Stimulated activated CD4-positive, alpha-beta T cell treated with anti-CD3 and anti-CD28 coated beads, Interleukin-12 subunit alpha, Interleukin-12 subunit beta, amount 100 ng/mL, for 48 hours (primary cell): Measurements from ENCODE around the gene PCARE.
"Not testable (repeated sequence)": the region's sequence is repeated elsewhere in the genome, so short reads cannot be mapped to it uniquely, and the experiment has no call there.

Source experiments
- DNase-seq, 3 donors: peaks; one replicate each; pipeline ENCODE4 v3.0.0-alpha.2; 2020; ENCODE audit warnings: low read depth in 2 of 3, low spot score in 1 of 3

Gene PCARE

GRCh38 chr2:29074411-29074810 is at the start of gene PCARE:
TSS of gene PCARE (minus strand) at chr2:29074523. CDS start at chr2:29074261, 262 bp downstream.
- DNase-seq: no peak

GRCh38 chr2:29123617-29124349 is 49.5 kb upstream of the PCARE start:
- peak in 1 of 3 donors; percentile 12 for DNase-seq

GRCh38 chr2:29120846-29121245 is 46.5 kb upstream of the PCARE start:
- DNase-seq: no peak

- DNase-seq: no peak
Measured at GRCh38 chr2:29119211-29119610, 44.9 kb upstream of the PCARE start.

GRCh38 chr2:29117636-29118303 is 43.4 kb upstream of the PCARE start:
- DNase-seq: no peak

GRCh38 chr2:29115797-29116781 is 41.8 kb upstream of the PCARE start:
- DNase-seq: peak; percentile 44 to 53 (median 52)

- DNase-seq: peak; percentile 20 to 54 (median 25)
Measured at GRCh38 chr2:29114946-29115609, 40.8 kb upstream of the PCARE start, which contains the start of gene CLIP4. TSS of gene CLIP4 (plus strand) at chr2:29115415. CDS start at chr2:29121389, 5,974 bp downstream.

- no peak for DNase-seq
Measured at GRCh38 chr2:29114586-29114945, 40.2 kb upstream of the PCARE start.

GRCh38 chr2:29113891-29114321 is 39.6 kb upstream of the PCARE start:
- no peak for DNase-seq

- no peak for DNase-seq
Measured at GRCh38 chr2:29113027-29113686, 38.8 kb upstream of the PCARE start.

GRCh38 chr2:29112379-29112778 is 38.1 kb upstream of the PCARE start:
- DNase-seq: no peak

GRCh38 chr2:29110916-29111535 is 36.7 kb upstream of the PCARE start:
- DNase-seq: no peak

- DNase-seq: no peak
Measured at GRCh38 chr2:29109246-29109645, 34.9 kb upstream of the PCARE start.

- no peak for DNase-seq
Measured at GRCh38 chr2:29108225-29108624, 33.9 kb upstream of the PCARE start.

- DNase-seq: not testable (repeated sequence)
Measured at GRCh38 chr2:29107547-29107946, 33.2 kb upstream of the PCARE start.

- DNase-seq: no peak
Measured at GRCh38 chr2:29106980-29107388, 32.7 kb upstream of the PCARE start.

GRCh38 chr2:29106256-29106655 is 31.9 kb upstream of the PCARE start:
- DNase-seq: no peak

GRCh38 chr2:29105375-29105774 is 31.1 kb upstream of the PCARE start:
- DNase-seq: no peak

- DNase-seq: no peak
Measured at GRCh38 chr2:29104688-29105087, 30.4 kb upstream of the PCARE start.

GRCh38 chr2:29100564-29100963 is 26.2 kb upstream of the PCARE start:
- DNase-seq: no peak
